BLaER1 treated with 17β-estradiol and CSF1 and Interleukin-3, amounts not matched to agents 10 nM and 100 nM (cell line): Measurements from ENCODE around the gene OR13D1.

Experiments used
- H3K27ac ChIP-seq, 11 experiments: shearing (Covaris generic); formaldehyde crosslinking; 2 replicates each; pipeline ENCODE4 v1.8.1; 2022
- H3K27me3 ChIP-seq, 11 experiments: shearing (Covaris generic); formaldehyde crosslinking; 2 replicates each; pipeline ENCODE4 v1.8.1; 2022
- H3K36me3 ChIP-seq, 11 experiments: shearing (Covaris generic); formaldehyde crosslinking; 2 replicates each; pipeline ENCODE4 v1.8.1; 2022
- H3K4me1 ChIP-seq, 10 experiments: shearing (Covaris generic); formaldehyde crosslinking; 2 replicates each; pipeline ENCODE4 v1.8.1; 2022
- H3K4me2 ChIP-seq, 11 experiments: shearing (Covaris generic); formaldehyde crosslinking; 2 replicates each; pipeline ENCODE4 v1.8.1; 2022
- H3K4me3 ChIP-seq, 10 experiments: shearing (Covaris generic); formaldehyde crosslinking; 2 replicates each; pipeline ENCODE4 v1.8.1; 2022
- H3K9ac ChIP-seq, 11 experiments: shearing (Covaris generic); formaldehyde crosslinking; 2 replicates each; pipeline ENCODE4 v1.8.1; 2022
- H3K9me3 ChIP-seq, 11 experiments: shearing (Covaris generic); formaldehyde crosslinking; replicated peaks in 1 of 11; 2 replicates each; pipeline ENCODE4 v1.8.1; 2022
- H4K20me1 ChIP-seq, 11 experiments: shearing (Covaris generic); formaldehyde crosslinking; 2 replicates each; pipeline ENCODE4 v1.8.1; 2022
- Cebpa-rat ChIP-seq, 11 experiments: shearing (Covaris generic); IDR thresholded peaks; 2 replicates each; pipeline ENCODE4 v1.8.1; 2022

The OR13D1 gene

GRCh38 chr9:104738452-104738851 is 44.1 kb downstream of the OR13D1 start:
- H3K27me3 ChIP-seq: no peaks in the 10 kb centered on the region
- H3K4me1 ChIP-seq: peaks cover 9 to 17% (median 15%) of the 10 kb centered on the region in 10 experiments
- H3K36me3 ChIP-seq: no peaks in the 10 kb centered on the region
- H3K9me3 ChIP-seq: peaks cover 0 to 11% (median 0%) of the 10 kb centered on the region in 11 experiments; a peak in 1 of 22 replicates
- H3K4me2 ChIP-seq: no peak overlapping the region
- TF ChIP-seq Cebpa-rat (IDR thresholded peaks at IDR 0.05): no peak
- no peak overlapping the region for H3K27ac ChIP-seq
- no peak overlapping the region for H3K9ac ChIP-seq
- no peak overlapping the region for H3K4me3 ChIP-seq
- no peaks in the 10 kb centered on the region for H4K20me1 ChIP-seq

GRCh38 chr9:104740621-104741020 is 46.3 kb downstream of the OR13D1 start:
- Histone ChIP-seq H3K9ac (no peak overlapping the region), H3K9me3 (peaks cover 0 to 11% (median 0%) of the 10 kb centered on the region in 11 experiments; a peak in 1 of 22 replicates), H3K4me3 (no peak overlapping the region), H3K4me1 (peaks cover 9 to 18% (median 15%) of the 10 kb centered on the region in 10 experiments), H3K27ac (no peak overlapping the region), H3K4me2 (peak overlapping the region in 10 of 11 experiments; percentile 1 to 60 (median 42); a peak in 18 of 22 replicates), H3K27me3 (no peaks in the 10 kb centered on the region), H3K36me3 (no peaks in the 10 kb centered on the region), H4K20me1 (no peaks in the 10 kb centered on the region)
- TF ChIP-seq Cebpa-rat (IDR thresholded peaks at IDR 0.05): no peak

GRCh38 chr9:104743376-104743985 is 49.2 kb downstream of the OR13D1 start:
- H4K20me1 ChIP-seq: no peaks in the 10 kb centered on the region
- H3K4me1 ChIP-seq: peaks cover 21 to 32% (median 29%) of the 10 kb centered on the region in 10 experiments
- H3K4me2 ChIP-seq: no peak overlapping the region
- H3K36me3 ChIP-seq: no peaks in the 10 kb centered on the region
- no peaks in the 10 kb centered on the region for H3K9me3 ChIP-seq
- no peak overlapping the region for H3K9ac ChIP-seq
- H3K27me3 ChIP-seq: no peaks in the 10 kb centered on the region
- H3K4me3 ChIP-seq: no peak overlapping the region
- H3K27ac ChIP-seq: no peak overlapping the region
- TF ChIP-seq Cebpa-rat (IDR thresholded peaks at IDR 0.05): no peak
